Gastroesophageal sphincter (tissue), 4 donors: Measurements from ENCODE around the gene TMA7. TPM values are rescaled to one million over a fixed set of nuclear protein-coding genes. Genes with fewer than 3 reads are reported as not detected.

Experiments
- ATAC-seq: fragments of 150-250 bp; one replicate; pipeline ENCODE4 v1.9.1; 2016; ENCODE audit warnings: mild to moderate bottlenecking, moderate library complexity
- H3K27ac ChIP-seq, 4 donors: fragments of 200-600 bp; sonication (generic) in 3 of 4; 1 replicate in 3 of 4; 2 replicates in 1 of 4; pipeline ENCODE4 v1.5.1; 2016 to 2019
- H3K27me3 ChIP-seq: fragments of 200-600 bp; sonication (generic); one replicate; pipeline ENCODE4 v1.5.1; 2019
- H3K36me3 ChIP-seq, 2 donors: fragments of 200-600 bp; sonication (generic); one replicate each; pipeline ENCODE4 v1.5.1; 2019; ENCODE audit warnings: control low read depth in 1 of 2
- H3K4me1 ChIP-seq, 3 donors: fragments of 200-600 bp; sonication (generic); 1 replicate in 2 of 3; 2 replicates in 1 of 3; pipeline ENCODE4 v1.5.1; 2016 to 2019; ENCODE audit warnings: control low read depth in 2 of 3
- H3K4me3 ChIP-seq, 2 donors: fragments of 200-600 bp; sonication (generic); one replicate each; pipeline ENCODE4 v1.5.1; 2019; ENCODE audit warnings: mild to moderate bottlenecking in 1 of 2, moderate library complexity in 1 of 2
- H3K9me3 ChIP-seq, 3 donors: fragments of 200-600 bp; sonication (generic); one replicate each; pipeline ENCODE4 v1.5.1; 2017 to 2019; ENCODE audit warnings: control low read depth in 2 of 3
- EP300 ChIP-seq: sonication (generic); formaldehyde crosslinking; IDR thresholded peaks from one replicate; pipeline ENCODE4 v1.6.1; 2017; ENCODE audit warnings: antibody characterized with exemption, mild to moderate bottlenecking
- POLR2A ChIP-seq, 2 donors: fragments of 450-650 bp; IDR thresholded peaks; one replicate each; pipeline ENCODE4 v1.6.1; 2017; ENCODE audit warnings: antibody characterized with exemption in 2 of 2, mild to moderate bottlenecking in 2 of 2, moderate library complexity in 1 of 2
- POLR2AphosphoS5 ChIP-seq: sonication (generic); formaldehyde crosslinking; IDR thresholded peaks from one replicate; pipeline ENCODE4 v1.6.1; 2017; ENCODE audit warnings: antibody characterized with exemption
- WGBS, 2 donors: methylation state at CpG; one replicate each; pipeline ENCODE4 v1.1.5; 2018; ENCODE audit warnings: low coverage in 1 of 2; 5-methylcytosine and 5-hydroxymethylcytosine counted together
- total RNA-seq, 4 donors: library from RNA; depleted of rRNA; stranded (reverse); fragments of >200 nt; gene quantifications; one replicate each; pipeline ENCODE4 v1.1.0, GENCODE V29; 2016
- TF ChIP-seq, protein P1 (sequence below), 4 experiments: fragments of 200-600 bp in 2 of 4; fragments of 450-650 bp in 2 of 4; sonication (generic) in 1 of 4; IDR thresholded peaks; one replicate each; pipeline ENCODE4 v1.5.1; 2017 to 2019; ENCODE audit warnings: antibody characterized with exemption in 4 of 4, mild to moderate bottlenecking in 2 of 4, moderate library complexity in 2 of 4

Gene TMA7
- total RNA-seq, 4 donors from 2014 or later, result 200 to 329 (median 260) TPM

DNA sequence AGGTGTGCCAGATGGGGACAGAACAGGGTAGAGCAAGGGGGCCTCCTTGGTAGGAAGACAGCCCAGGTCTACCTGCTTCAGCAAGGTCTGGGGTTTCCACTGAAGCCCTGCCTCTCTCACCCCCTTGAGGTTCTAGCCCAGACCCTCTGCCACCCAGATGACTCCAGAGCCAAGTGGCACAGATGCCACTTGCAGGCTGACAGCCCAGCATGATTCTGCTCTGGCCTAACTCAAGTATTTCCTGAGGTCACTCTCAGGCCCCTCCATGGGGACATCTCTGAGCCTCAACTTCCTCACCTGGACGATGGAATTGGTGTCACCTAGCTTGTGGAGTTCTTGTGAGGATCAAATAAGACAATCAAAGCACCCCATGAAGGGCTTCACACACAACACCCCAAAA lies 34.1 kb upstream of the TMA7 start:
- Histone ChIP-seq H3K27me3 (no peaks in the 10 kb centered on the region), H3K36me3 (peaks cover 0 to 79% of the 10 kb centered on the region in 2 donors), H3K4me3 (no peak overlapping the region), H3K9me3 (no peaks in the 10 kb centered on the region), H3K4me1 (peaks cover 6 to 43% (median 15%) of the 10 kb centered on the region in 3 donors), H3K27ac (peak overlapping the region in 3 of 4 donors; percentile 92 to 97 (median 93))
- TF ChIP-seq EP300, result no peak
- TF ChIP-seq POLR2AphosphoS5, result no peak
- TF ChIP-seq POLR2A (IDR thresholded peaks at IDR 0.05), result no peak
- TF ChIP-seq, protein P1, sequence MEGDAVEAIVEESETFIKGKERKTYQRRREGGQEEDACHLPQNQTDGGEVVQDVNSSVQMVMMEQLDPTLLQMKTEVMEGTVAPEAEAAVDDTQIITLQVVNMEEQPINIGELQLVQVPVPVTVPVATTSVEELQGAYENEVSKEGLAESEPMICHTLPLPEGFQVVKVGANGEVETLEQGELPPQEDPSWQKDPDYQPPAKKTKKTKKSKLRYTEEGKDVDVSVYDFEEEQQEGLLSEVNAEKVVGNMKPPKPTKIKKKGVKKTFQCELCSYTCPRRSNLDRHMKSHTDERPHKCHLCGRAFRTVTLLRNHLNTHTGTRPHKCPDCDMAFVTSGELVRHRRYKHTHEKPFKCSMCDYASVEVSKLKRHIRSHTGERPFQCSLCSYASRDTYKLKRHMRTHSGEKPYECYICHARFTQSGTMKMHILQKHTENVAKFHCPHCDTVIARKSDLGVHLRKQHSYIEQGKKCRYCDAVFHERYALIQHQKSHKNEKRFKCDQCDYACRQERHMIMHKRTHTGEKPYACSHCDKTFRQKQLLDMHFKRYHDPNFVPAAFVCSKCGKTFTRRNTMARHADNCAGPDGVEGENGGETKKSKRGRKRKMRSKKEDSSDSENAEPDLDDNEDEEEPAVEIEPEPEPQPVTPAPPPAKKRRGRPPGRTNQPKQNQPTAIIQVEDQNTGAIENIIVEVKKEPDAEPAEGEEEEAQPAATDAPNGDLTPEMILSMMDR (IDR thresholded peaks at IDR 0.05), result no peak
- ATAC-seq, result no peak
- 83% methylated on average over 1 of the region's 1 CpG for WGBS, 2 donors

DNA sequence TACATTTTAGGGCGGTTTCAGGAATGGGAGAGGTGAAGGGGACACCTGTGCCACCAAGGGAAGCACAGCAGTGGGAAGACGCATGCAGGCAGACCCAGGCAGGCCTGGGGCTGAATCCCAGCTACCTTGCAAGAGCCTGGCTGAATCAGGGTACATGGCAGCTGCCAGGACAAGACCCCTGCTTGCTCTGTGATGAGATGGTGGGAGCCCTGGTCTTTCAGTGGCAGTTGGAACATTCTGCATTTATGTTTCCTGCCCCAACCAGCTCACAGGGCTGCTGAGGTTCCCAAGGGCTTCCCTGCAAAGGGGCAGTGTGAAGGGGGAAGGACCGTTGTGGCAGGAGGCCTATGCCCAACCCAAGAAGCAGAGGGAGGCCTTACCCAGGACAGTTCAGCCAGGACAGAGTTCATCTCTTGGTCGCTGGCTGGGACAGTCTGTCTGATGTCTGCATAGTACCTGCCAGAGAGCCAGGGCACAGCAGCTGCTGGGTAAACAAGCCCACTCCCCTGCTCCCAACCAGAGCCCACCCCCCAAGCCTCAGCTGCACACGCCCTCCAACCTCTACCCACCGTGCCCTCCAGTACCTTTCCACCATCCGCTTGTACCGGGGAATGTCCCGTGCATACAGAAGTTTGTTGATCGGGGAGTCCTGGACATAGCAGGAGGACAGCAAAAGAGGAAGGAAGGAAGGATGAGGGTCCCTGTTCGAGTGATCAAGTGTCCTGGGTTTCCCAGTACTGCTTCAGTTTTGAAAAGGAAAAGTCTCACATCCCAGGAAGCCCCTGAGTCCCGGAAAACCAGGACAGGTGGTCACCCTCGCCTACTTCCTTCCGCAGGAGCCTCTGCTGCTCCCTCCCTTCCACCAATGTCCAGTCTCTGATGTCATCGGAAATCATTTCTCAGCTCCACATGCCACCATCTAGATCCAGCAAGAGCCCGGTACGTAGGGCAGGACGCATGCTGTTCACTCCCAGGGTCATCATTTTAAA lies 33.3 kb upstream of the TMA7 start:
- no peak for ATAC-seq
- peaks cover 3 to 35% (median 7%) of the 10 kb centered on the region in 3 donors for H3K4me1 ChIP-seq
- no peak overlapping the region for H3K4me3 ChIP-seq
- H3K9me3 ChIP-seq, result no peaks in the 10 kb centered on the region
- TF ChIP-seq, protein P1 (IDR thresholded peaks at IDR 0.05), result no peak
- TF ChIP-seq POLR2A (IDR thresholded peaks at IDR 0.05) (no peak), POLR2AphosphoS5 (no peak), EP300 (no peak)
- 67 to 82% methylated on average over 5 to 10 of the region's 18 CpGs for WGBS, 2 donors
- peak overlapping the region in 3 of 4 donors; percentile 92 to 97 (median 93) for H3K27ac ChIP-seq
- H3K27me3 ChIP-seq, result no peaks in the 10 kb centered on the region
- H3K36me3 ChIP-seq, result peaks cover 0 to 87% of the 10 kb centered on the region in 2 donors

DNA sequence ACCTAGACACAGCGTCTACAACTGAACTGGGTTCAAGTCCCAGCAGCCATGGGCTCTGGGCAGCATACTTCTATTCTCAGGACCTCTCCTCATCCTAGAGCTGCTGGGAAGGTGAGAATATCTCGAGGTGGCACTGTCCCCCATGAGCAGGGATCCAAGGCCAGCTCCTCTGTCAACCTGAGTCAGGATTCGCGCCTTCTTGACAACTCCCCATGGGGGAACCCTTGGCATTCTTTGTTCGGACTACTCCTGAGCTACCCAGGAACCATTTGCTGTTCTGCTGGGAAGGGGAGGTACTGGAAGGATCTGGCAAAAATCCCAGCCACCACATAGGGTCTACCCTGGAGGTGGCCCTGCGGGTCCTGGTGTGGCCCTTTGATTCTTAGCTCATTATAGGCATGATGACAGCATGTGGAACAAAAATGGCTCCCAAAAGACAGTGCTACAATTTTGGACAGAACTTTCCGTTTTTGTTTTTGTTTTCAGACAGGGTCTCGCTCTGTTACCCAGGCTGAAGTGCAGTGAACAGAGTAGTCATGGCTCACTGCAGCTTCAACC lies 32.4 kb upstream of the TMA7 start:
- peak overlapping the region in 3 of 4 donors; percentile 45 to 93 (median 92) for H3K27ac ChIP-seq
- peaks cover 0 to 96% of the 10 kb centered on the region in 2 donors for H3K36me3 ChIP-seq
- ATAC-seq, result no peak

DNA sequence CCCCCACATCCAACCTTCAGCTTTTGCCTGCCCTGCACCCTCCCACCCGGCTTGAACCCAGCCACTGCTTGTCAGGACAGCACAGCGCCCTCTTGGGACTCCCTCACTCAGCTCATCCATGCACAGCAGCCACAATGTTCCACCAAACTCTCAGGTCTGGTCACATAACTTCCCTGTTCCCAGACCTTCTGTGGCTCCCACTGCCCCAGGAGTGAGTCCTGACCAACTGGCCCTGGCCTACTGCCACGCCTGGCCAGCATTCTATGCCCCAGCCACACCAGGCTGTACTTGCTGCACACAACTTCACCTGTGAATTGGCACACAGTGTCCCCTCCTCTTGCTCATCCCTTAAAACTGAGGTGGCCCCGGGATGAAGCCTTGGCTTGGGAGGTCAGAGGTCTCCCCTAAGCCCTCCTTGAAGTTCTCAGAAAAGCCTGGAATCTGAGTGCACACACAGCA lies 31.2 kb upstream of the TMA7 start:
- peak overlapping the region in 3 of 4 donors; percentile 45 to 93 (median 92) for H3K27ac ChIP-seq
- no peaks in the 10 kb centered on the region for H3K27me3 ChIP-seq
- no peak for TF ChIP-seq EP300
- TF ChIP-seq POLR2A (IDR thresholded peaks at IDR 0.05), result no peak
- no peak for TF ChIP-seq POLR2AphosphoS5
- TF ChIP-seq, protein P1 (IDR thresholded peaks at IDR 0.05), result no peak
- peaks cover 0 to 100% of the 10 kb centered on the region in 2 donors for H3K36me3 ChIP-seq
- no peaks in the 10 kb centered on the region for H3K9me3 ChIP-seq
- ATAC-seq, result no peak
- H3K4me1 ChIP-seq, result peaks cover 0 to 26% (median 0%) of the 10 kb centered on the region in 3 donors
- WGBS, 2 donors, result no CpG with 5 or more reads among the region's 4 CpGs
- H3K4me3 ChIP-seq, result no peak overlapping the region

More for the DNA sequence above, 32.4 kb upstream of the TMA7 start:
- WGBS, 2 donors, result 57 to 83% methylated on average over 1 of the region's 8 CpGs
- Histone ChIP-seq H3K27me3 (no peaks in the 10 kb centered on the region), H3K4me3 (no peak overlapping the region), H3K4me1 (peaks cover under 1 to 26% (median 1%) of the 10 kb centered on the region in 3 donors), H3K9me3 (no peaks in the 10 kb centered on the region)
- TF ChIP-seq, protein P1 (IDR thresholded peaks at IDR 0.05), result no peak
- no peak for TF ChIP-seq EP300
- TF ChIP-seq POLR2A (IDR thresholded peaks at IDR 0.05), result no peak
- no peak for TF ChIP-seq POLR2AphosphoS5
